ENCODE data around the gene KCNH4. TPM values are rescaled to one million over a fixed set of nuclear protein-coding genes. Genes with fewer than 3 reads are reported as not detected.

The KCNH4 gene
- total RNA-seq, 1 donor from 2014 or later: not detected

DNA sequence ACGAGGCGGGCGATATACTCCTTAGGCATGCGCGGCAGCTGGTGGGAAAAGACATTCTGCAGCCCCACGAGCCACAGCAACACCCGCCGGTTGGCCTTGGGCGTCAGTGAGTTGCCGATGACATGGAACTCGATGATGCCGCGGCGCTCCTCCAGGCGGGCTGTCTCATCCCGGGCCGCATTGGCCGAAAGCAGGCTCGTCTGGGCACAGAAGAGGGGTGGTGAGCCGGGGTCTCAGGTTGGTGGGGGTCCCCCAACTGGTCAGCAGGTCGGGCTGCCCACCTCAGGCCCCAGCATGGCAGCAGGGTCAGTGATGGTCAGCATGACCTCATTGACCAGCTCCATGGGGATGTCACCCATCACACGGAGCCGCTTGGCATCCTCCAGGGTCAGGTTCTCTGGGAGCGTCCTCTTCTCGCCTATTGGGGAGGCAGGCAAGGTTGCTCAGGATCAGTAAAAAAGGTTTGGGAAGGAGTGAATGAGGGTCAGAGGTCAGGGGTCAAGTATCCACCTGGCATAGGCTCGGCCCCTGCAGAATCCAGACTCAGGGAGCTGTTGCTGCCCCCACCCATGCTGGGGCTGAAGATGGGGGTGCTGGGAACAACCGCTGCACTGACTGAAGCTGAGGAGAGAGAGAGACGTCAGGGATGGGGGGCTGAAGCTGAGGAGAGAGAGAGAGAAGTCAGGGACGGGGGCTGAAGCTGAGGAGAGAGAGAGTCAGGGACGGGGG is 63.4 kb downstream of the KCNH4 start:
- no peak for DNase-seq (ENCODE audit: low read depth)

DNA sequence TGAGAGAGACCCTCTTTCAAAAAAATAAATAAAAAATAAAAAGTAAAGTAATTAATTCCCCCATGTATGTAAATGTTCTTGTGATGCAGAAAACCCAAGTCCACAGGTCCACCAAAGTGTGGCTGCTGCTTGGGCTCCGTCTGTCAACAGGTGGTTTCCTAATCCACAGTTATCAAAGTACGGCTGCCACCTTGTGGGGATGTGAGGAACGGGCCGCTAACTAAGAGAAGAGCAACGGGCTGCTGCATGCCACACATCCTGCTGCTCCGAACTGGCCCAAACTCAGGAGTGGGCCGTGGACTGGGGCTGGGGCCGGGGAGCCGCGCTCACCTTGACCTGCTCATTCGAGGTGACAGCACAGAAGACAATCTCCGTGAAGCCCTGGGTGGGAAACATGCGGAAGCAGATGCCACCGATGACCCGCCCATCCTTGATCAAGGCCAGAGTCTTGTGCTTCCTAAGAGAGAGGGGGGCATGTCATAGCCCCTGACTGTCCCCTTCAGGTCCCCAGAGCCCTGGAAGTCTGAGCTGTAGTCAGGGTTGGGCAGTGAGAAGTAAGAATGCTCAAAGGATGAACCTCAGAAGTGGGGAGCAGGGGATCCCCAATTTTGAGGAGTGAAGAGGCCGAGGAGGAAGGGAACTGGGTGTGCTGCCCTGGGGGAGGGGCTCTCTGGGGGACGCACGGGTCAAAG is 64.1 kb downstream of the KCNH4 start:
- peak; percentile 70 for DNase-seq (ENCODE audit: low read depth)

DNA sequence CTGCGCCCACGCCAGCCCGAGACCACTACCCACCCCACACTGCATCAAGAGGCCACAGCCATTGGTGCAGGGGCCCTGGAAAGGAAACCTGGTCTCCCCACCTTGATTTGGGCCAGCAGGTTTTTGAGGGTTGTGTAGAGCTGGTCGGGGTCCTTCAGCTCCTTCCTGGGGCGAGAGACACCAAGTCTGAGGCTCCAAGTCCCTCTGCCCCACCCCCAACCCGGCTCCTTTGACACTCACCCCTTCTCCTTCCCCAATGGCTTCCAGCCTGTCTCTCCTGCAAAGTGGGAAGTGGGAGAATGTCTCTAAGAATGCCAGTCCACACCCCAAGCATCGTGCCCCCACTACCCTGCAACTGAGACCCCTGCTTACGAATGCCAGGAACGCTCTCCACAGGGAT is 66.8 kb downstream of the KCNH4 start:
- DNase-seq (ENCODE audit: low read depth): no peak

DNA sequence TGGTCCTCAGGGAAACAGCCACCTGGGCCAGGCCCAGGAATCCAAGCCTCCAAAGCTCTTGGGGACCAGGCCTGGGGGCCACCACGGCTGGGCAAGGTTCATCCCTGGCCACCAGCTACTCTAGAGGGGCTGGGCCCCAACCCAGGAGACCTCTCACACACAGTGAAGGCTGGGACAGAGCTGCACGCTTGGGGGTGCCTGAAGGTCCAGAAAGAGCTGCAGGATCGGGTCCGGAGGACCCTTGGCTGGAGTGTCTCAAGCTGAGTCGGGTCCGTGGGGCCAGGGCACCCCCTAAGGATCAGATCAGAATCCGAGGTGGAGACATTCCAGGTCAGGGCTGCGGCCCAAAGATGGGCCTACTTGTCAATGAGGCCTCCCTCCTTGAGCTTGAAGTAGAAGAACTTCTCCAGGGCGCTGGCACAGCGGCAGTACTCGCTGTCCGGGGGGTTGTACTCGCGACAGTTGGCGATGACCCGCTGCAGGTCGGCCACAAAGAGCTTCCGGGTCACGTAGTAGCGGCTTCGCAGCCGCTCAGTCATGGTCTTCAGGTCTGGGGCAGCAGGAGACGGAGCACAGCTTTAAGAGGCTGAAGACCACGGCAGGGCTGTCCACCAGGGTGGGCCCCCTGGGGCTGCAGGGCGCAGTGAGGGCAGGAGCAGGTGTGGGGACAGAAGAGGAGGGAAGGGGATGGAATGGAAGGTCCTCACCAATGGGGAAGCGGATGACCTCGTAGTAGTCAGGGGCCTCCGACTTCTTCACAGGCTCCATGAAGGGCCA is 67.5 kb downstream of the KCNH4 start:
- DNase-seq (ENCODE audit: low read depth): no peak

DNA sequence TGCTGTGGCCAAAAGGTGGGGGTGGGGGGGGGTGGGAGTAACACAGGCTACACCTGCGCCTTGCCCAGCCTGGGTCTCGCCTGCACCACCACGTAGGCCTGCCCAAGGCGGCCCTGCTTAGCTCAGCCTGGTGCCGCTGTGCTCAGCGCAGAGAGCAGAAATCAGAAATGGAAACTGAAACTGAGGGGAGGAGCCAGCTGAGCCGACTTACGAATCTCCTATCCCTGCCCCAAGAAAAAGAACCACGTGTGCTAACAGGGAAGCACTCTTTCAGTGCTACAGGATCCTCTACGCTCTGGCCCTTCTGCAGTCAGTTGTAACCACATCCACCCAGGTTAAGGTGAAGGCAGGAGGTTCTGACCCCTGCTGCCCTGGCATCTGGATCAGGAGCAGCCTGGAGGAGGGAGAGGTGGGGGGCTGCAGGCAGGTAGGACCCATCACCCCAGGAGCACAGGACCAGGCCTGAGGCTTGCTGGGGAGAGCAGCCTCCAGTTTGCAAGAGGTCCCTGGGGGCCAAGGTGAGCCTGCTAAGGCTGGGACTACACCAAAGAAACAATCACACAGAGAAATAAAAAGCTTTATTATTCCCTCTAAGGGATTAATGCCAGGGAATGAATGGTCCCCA is 68.3 kb downstream of the KCNH4 start, which contains the start of gene DHX58:
DHX58 (minus strand) TSS at position 163 of the 625 bp plus-strand sequence. CDS start 822 bp downstream, outside the sequence.
- peak; percentile 86 for DNase-seq (ENCODE audit: low read depth)

DNA sequence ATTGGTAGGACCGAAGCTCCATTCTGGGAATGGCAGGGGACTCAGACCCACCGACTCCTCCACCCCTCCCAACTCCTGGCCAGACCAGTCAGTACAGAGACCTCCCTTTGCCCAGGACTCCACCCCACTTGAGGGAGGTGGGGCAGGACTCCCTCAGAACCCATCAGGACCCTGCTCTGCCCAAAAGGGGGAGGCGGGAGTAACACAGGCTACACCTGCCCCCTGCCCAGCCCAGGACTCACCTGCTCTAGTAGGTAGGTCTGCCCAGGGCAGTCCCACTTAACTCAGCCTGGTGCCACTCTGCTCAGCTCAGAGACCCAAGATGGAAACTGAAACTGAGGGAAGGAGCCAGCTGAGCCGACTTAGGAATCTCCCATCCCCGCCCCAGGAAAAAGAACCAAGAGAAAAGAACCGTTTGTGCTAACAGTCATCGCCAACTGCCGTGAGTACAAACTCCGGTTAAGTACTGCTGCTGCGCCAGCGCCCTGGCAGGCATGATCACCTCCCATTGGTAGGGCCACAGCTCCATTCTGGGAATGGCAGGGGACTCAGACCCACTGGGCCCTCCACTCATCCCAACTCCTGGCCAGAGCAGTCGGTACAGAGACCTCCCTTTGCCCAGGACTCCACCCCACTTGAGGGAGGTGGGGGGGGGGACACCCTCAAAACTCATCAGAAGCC is 68.9 kb downstream of the KCNH4 start:
- DNase-seq (ENCODE audit: low read depth): peak; percentile 44

DNA sequence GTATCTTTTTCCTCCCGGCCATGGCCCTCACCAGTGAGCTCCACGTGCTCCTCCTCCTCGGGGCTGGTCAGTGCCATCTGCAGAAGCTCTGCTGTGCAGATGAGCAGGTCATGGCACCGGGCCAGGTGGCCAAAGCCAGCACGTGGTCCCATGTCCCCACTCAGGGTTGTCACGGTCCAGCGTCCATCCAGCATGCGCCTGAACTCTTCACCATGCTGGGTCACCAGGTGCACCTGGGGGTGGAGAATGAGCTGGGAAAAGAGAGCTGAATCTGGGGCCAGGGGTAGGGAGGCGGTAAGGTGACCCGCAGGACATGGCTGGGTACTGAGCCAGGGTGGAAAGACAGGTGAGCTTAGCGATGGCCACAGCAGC is 69.7 kb downstream of the KCNH4 start:
- DNase-seq (ENCODE audit: low read depth): no peak

DNA sequence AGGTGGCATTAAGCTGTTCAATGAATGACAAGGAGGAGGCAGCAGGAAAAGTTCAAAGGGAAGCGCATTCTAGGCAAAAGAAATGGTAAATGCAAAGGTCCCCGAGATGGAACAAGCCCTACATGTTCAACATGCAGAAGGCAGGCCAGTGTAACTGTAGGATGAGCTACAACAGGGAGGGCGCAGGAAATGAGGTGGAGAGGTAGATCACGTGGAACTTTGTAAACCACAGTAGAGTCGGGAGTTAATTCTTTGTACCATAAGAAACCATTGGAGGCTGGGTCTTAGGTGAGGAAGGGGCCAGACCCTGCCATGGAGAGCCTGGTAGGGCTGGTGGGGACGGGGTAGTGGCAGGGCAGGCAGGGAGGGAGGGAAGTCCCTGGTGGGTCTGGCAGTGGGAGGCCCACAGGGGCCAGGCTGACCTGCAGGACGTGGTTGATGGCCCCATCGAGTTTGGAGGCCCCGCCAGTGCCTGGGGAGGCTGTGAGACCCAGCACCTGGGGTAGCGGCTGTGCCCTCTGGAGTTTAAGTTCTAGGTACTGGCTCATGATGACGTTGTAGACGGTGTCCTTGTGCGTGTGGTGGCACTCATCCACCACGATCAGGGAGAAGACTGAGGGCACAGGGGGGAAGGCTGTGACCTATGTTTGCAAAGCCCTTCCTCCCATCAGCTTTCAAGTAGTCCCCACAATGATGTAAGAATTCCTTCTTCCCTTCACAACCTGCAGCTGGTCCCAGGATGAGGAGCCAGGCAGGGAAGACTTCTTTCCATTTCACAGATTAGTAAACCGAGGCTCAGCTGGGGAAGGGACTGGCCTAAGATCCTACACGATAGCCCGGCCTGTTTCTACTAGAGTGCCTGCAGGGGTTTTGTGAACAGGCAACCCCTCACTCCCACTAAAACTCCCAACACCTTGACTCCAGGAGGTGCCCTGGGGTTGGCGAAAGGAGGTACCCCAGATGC is 70.4 kb downstream of the KCNH4 start:
- DNase-seq (ENCODE audit: low read depth): no peak

DNA sequence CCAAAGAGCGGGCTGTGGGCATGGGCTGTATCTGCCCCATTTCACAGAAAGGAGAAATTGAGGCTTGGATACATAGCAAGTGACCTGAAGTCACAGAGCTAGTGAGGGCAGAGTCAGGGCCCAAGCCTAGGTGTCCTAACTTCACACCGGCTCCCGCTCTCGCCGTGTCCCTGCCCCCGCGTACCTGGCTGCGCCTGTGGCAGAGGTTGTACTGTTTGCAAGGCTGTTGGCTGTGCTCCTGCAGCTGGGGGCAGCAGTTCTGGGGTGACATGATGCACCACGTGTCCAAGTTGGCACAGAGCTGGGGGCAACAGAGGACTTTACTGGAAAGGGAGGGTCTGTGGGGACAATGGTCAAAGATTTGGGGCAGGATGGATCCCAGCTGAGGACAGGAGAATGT is 71.9 kb downstream of the KCNH4 start:
- no peak for DNase-seq (ENCODE audit: low read depth)

DNA sequence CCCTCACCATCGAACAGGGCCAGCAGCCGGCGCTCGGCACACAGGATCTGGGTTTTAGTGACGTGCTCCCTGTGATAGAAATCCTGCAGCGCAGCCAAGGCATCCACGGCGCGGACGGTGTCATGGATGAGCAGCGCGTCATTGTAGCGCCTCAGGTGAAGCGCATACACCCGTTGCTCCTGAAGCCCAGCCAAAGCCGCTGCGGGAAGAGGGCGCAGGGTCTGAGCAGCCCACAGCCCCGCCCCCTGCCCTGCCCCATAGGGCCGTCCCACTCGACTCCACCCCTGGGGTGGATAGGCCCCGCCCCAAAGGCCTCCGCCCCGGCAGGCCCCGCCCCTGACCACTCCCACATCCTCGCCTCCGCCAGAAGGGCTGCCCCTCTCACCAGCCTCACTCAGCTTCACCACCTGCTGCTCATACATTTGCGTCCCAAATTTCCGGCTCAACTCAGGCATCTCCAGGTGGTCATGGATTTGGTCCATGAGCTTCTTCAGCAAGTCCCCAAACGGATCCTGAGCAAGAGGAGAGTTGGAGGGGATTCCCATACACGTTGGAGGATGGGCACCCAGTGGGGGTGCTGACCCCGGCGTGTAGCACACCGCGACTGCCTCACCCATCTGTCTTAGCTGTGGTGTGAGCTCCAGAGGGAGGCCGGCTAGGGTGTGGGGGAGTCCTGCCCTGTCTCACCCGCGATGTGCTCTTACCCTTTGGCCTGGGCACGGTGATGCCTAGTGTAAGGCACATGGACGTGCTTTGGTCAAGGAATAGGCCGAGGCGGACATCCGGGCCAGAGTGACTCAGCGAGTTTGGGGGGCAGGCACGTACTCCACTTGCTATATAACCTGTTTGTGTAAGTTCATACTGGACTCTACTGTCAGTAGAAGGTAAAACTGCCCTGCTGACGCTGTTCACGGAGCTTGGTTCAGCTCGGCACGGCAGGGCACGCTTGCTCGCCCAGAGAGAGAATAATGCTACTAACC is 73.1 kb downstream of the KCNH4 start:
- DNase-seq (ENCODE audit: low read depth): peak; percentile 24

DNA sequence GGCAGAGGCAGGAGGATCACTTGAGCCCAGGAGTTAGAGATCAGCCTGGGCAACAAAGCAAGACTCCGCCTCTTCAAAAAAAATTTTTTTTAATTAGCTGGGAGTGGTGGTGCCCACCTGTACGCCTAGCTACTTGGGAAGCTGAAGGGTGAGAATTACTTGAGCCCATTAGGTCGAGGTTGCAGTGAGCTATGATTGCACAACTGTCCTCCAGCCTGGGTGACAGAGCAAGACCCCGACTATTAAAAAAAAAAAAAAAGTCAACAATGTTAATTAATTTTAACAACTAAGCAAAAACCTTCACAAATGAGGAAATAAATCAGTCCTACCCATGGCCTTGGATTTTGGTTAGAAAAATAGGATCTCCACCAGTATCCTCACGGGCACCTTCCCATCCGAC is 73.8 kb downstream of the KCNH4 start:
- DNase-seq (ENCODE audit: low read depth): no peak

Other genes starting within 250 kb of the KCNH4 start
- gene CNP, start 214.3 kb downstream of the KCNH4 start, total RNA-seq: 51.4 and 78.5 TPM in 2 replicates
- gene DNAJC7, start 163.7 kb downstream of the KCNH4 start, total RNA-seq: 67.6 and 107 TPM in 2 replicates
- gene NKIRAS2, start 161.1 kb downstream of the KCNH4 start, total RNA-seq: 33.5 and 41.4 TPM in 2 replicates
- gene C17orf113, start 130.5 kb downstream of the KCNH4 start, total RNA-seq: 0.35 and 0.70 TPM in 2 replicates
- 0.10 TPM in 1 of 2 replicates, not detected in the other for gene ZNF385C, start 82.7 kb downstream of the KCNH4 start, total RNA-seq
- gene DHX58, start 68.4 kb downstream of the KCNH4 start, total RNA-seq: 9.3 and 15.5 TPM in 2 replicates
- gene KAT2A, start 59.8 kb downstream of the KCNH4 start, total RNA-seq: 3.5 and 15.4 TPM in 2 replicates
- gene HSPB9, start 58.3 kb downstream of the KCNH4 start, total RNA-seq: not detected in 2 replicates
- 83.9 and 129 TPM in 2 replicates for gene RAB5C, start 26.2 kb downstream of the KCNH4 start, total RNA-seq
- not detected in 2 replicates for gene HCRT, start 4.3 kb upstream of the KCNH4 start, total RNA-seq
- 30.6 and 69.0 TPM in 2 replicates for gene GHDC, start 13.4 kb upstream of the KCNH4 start, total RNA-seq
- gene STAT5B, start 95.2 kb upstream of the KCNH4 start, total RNA-seq: 17.2 and 27.2 TPM in 2 replicates
- 12.2 and 25.7 TPM in 2 replicates for gene STAT5A, start 107.4 kb upstream of the KCNH4 start, total RNA-seq
- 118 and 270 TPM in 2 replicates for gene STAT3, start 207.3 kb upstream of the KCNH4 start, total RNA-seq
- 256 and 383 TPM in 2 replicates for gene CAVIN1, start 242.1 kb upstream of the KCNH4 start, total RNA-seq